ENCODE data around the gene TTC3. TPM values are rescaled to one million over a fixed set of nuclear protein-coding genes. Genes with fewer than 3 reads are reported as not detected.

TTC3 gene
- total RNA-seq, 1 experiment from 2014 or later = 29.0 TPM

- no peaks in the 10 kb centered on the region for H3K9me3 Mint-ChIP-seq
- ChIA-PET POLR2A (no interaction called here), CTCF (interaction anchor here (0.6 to 0.9 kb wide), 2 partner anchors 8 to 74 kb away, joined by 4 to 5 read pairs; no protein-coding TSS in a partner anchor)
- peaks cover 9% of the 10 kb centered on the region for H3K4me1 Mint-ChIP-seq
- no peak overlapping the region for H3K27ac Mint-ChIP-seq
- TF ChIP-seq CREM (CRISPR knock-in tag; IDR thresholded peaks at IDR 0.05) (no peak), GTF2I (CRISPR knock-in tag; conservative IDR thresholded peaks at IDR 0.05) (no peak), ZNF416 (CRISPR knock-in tag; IDR thresholded peaks at IDR 0.05) (no peak)
- ATAC-seq (no peak), DNase-seq (ENCODE audit: low spot score) (no peak)
- H3K4me3 Mint-ChIP-seq = no peak overlapping the region
- H3K27me3 Mint-ChIP-seq (ENCODE audit: low read depth) = no peaks in the 10 kb centered on the region
- peaks cover 2% of the 10 kb centered on the region; the same call in 1 of the 2 replicates for H3K36me3 Mint-ChIP-seq
These were observed 80.3 kb downstream of the TTC3 start for GRCh38 chr21:37153196-37153934.

- H3K36me3 Mint-ChIP-seq = peaks cover 2% of the 10 kb centered on the region; the same call in 1 of the 2 replicates
- no peaks in the 10 kb centered on the region for H3K27me3 Mint-ChIP-seq (ENCODE audit: low read depth)
- ATAC-seq (no peak), DNase-seq (ENCODE audit: low spot score) (no peak)
- no peaks in the 10 kb centered on the region for H3K9me3 Mint-ChIP-seq
- peaks cover 9% of the 10 kb centered on the region for H3K4me1 Mint-ChIP-seq
- no peak overlapping the region for H3K4me3 Mint-ChIP-seq
- H3K27ac Mint-ChIP-seq = 0 out of 2 replicates have a peak overlapping the region, but pooled peaks have one; percentile 24
- peak; percentile 59; the same call in 1 of the 2 replicates for TF ChIP-seq GABPB1 (CRISPR knock-in tag; IDR thresholded peaks at IDR 0.05)
- no peak for TF ChIP-seq ZNF121 (CRISPR knock-in tag; IDR thresholded peaks at IDR 0.05)
- POLR2A ChIA-PET = no interaction called here
- CTCF ChIA-PET = interaction anchor here (0.6 to 0.9 kb wide), 2 partner anchors 8 to 74 kb away, joined by 4 to 5 read pairs; no protein-coding TSS in a partner anchor
These were observed 80.9 kb downstream of the TTC3 start for GRCh38 chr21:37153935-37154350.

- Mint-ChIP-seq H3K36me3 (peaks cover 2% of the 10 kb centered on the region; the same call in 1 of the 2 replicates), H3K4me3 (no peak overlapping the region), H3K27me3 (ENCODE audit: low read depth) (no peaks in the 10 kb centered on the region), H3K4me1 (peaks cover 9% of the 10 kb centered on the region), H3K27ac (peak overlapping the region; percentile 78), H3K9me3 (no peaks in the 10 kb centered on the region)
- no peak for TF ChIP-seq NR3C1 (CRISPR knock-in tag; conservative IDR thresholded peaks at IDR 0.05; ENCODE audit: low read depth)
- no peak for TF ChIP-seq ATF2 (CRISPR knock-in tag; IDR thresholded peaks at IDR 0.05; ENCODE audit: borderline replicate concordance, low read depth)
- no peak for TF ChIP-seq USF2 (CRISPR knock-in tag; IDR thresholded peaks at IDR 0.05)
- no peak for TF ChIP-seq CDX4 (CRISPR knock-in tag; IDR thresholded peaks at IDR 0.05; ENCODE audit: borderline replicate concordance)
- no peak for TF ChIP-seq SOX15 (CRISPR knock-in tag; IDR thresholded peaks at IDR 0.05)
- TF ChIP-seq USF1 (CRISPR knock-in tag; IDR thresholded peaks at IDR 0.05) = no peak
- no peak for TF ChIP-seq TEAD1 (CRISPR knock-in tag; IDR thresholded peaks at IDR 0.05)
- no peak for TF ChIP-seq MAX (CRISPR knock-in tag; IDR thresholded peaks at IDR 0.05)
- no peak for TF ChIP-seq E2F1 (CRISPR knock-in tag; IDR thresholded peaks at IDR 0.05)
- CTCF ChIA-PET = interaction anchor here (0.7 to 1.4 kb wide), 7 partner anchors 9 to 546 kb away, joined by 3 to 7 read pairs (median 3); no protein-coding TSS in a partner anchor
- DNase-seq (ENCODE audit: low spot score) = no peak
- peak; percentile 57 for ATAC-seq
- POLR2A ChIA-PET = no interaction called here
These were observed 82.1 kb downstream of the TTC3 start for GRCh38 chr21:37155186-37155585.

Data from WTC11 (cell line).